Hepatocyte (in vitro differentiated cells): Measurements from ENCODE around the gene XDH. TPM values are rescaled to one million over a fixed set of nuclear protein-coding genes. Genes with fewer than 3 reads are reported as not detected.

Experiments used
- DNase-seq: peaks from one replicate; pipeline ENCODE4 v3.0.0-alpha.2; 2016; ENCODE audit warnings: low spot score
- H2AFZ ChIP-seq: fragments of 200-600 bp; sonication (generic); 2 replicates; pipeline ENCODE4 v1.6.0; 2016; ENCODE audit warnings: antibody characterized with exemption, mild to moderate bottlenecking
- H3K27ac ChIP-seq: fragments of 200-600 bp; sonication (generic); 2 replicates; pipeline ENCODE4 v1.5.1; 2016; ENCODE audit warnings: mild to moderate bottlenecking
- H3K27me3 ChIP-seq: fragments of 200-600 bp; sonication (generic); 2 replicates; pipeline ENCODE4 v1.6.1; 2016
- H3K36me3 ChIP-seq: fragments of 200-600 bp; sonication (generic); replicated peaks from 2 replicates; pipeline ENCODE4 v1.5.1; 2016; ENCODE audit warnings: low read depth; ENCODE audit not compliant: insufficient read depth
- H3K4me1 ChIP-seq: fragments of 200-600 bp; sonication (generic); 2 replicates; pipeline ENCODE4 v1.5.1; 2016; ENCODE audit warnings: mild to moderate bottlenecking, moderate library complexity; ENCODE audit not compliant: insufficient read depth
- H3K4me2 ChIP-seq: fragments of 200-600 bp; sonication (generic); 2 replicates; pipeline ENCODE4 v1.6.0; 2016
- H3K4me3 ChIP-seq: fragments of 200-600 bp; sonication (generic); 2 replicates; pipeline ENCODE4 v1.5.1; 2016; ENCODE audit warnings: mild to moderate bottlenecking
- H3K79me2 ChIP-seq: fragments of 200-600 bp; sonication (generic); 2 replicates; pipeline ENCODE4 v1.6.0; 2017; ENCODE audit warnings: mild to moderate bottlenecking
- H3K9me2 ChIP-seq: fragments of 200-600 bp; sonication (generic); replicated peaks from 2 replicates; pipeline ENCODE4 v1.6.0; 2017; ENCODE audit warnings: mild to moderate bottlenecking; ENCODE audit not compliant: insufficient read depth
- H3K9me3 ChIP-seq: fragments of 200-600 bp; sonication (generic); 2 replicates; pipeline ENCODE4 v1.5.1; 2016; ENCODE audit warnings: low read depth, mild to moderate bottlenecking
- H4K20me1 ChIP-seq: fragments of 200-600 bp; sonication (generic); 2 replicates; pipeline ENCODE4 v1.6.0; 2016; ENCODE audit warnings: mild to moderate bottlenecking; ENCODE audit not compliant: insufficient read depth, poor library complexity, severe bottlenecking
- CTCF ChIP-seq: fragments of 200-600 bp; sonication (generic); IDR thresholded peaks from 2 replicates; pipeline ENCODE4 v1.5.1; 2016; ENCODE audit warnings: antibody characterized with exemption, mild to moderate bottlenecking; ENCODE audit not compliant: poor library complexity
- EZH2 ChIP-seq: fragments of 200-600 bp; sonication (generic); IDR thresholded peaks from 2 replicates; pipeline ENCODE4 v1.6.1; 2016; ENCODE audit warnings: antibody characterized with exemption, mild to moderate bottlenecking, borderline replicate concordance
- EZH2phosphoT487 ChIP-seq: fragments of 200-600 bp; sonication (generic); IDR thresholded peaks from one replicate; pipeline ENCODE4 v1.6.1; 2018; ENCODE audit warnings: antibody characterized with exemption, mild to moderate bottlenecking, low read depth, moderate library complexity; ENCODE audit not compliant: unreplicated experiment, severe bottlenecking
- WGBS: methylation state at CpG from one replicate; pipeline ENCODE4 v1.1.6; 2016; ENCODE audit warnings: low lambda C conversion rate; ENCODE audit errors: missing lambda C conversion rate; 5-methylcytosine and 5-hydroxymethylcytosine counted together
- polyA plus RNA-seq: library from polyadenylated mRNA; unstranded; fragments of >200 nt; fragmentation: Nextera tagmentation; extraction: Ambion mirVana; gene quantifications from 2 replicates; pipeline ENCODE4 v1.2.1, GENCODE V29; 2016
- total RNA-seq: library from RNA; depleted of rRNA; stranded (reverse); fragments of >200 nt; gene quantifications from 2 replicates; pipeline ENCODE4 v1.2.3, GENCODE V29; 2014

Gene XDH
- total and polyA plus RNA-seq, 2 experiments from 2014 or later: 1.6 to 6.7 TPM

GRCh38 chr2:31383471-31384153 lies 30.9 kb downstream of the XDH start:
- Histone ChIP-seq H3K9me3 (no peaks in the 10 kb centered on the region), H3K79me2 (no peaks in the 10 kb centered on the region), H3K27me3 (no peaks in the 10 kb centered on the region), H3K9me2 (no peaks in the 10 kb centered on the region), H3K27ac (no peak overlapping the region), H3K4me3 (no peak overlapping the region), H4K20me1 (no peaks in the 10 kb centered on the region), H2AFZ (no peak overlapping the region), H3K36me3 (no peaks in the 10 kb centered on the region), H3K4me2 (no peak overlapping the region), H3K4me1 (no peaks in the 10 kb centered on the region)
- WGBS: 100% methylated on average over 6 of the region's 6 CpGs
- no peak for TF ChIP-seq EZH2phosphoT487
- no peak for TF ChIP-seq EZH2
- no peak for TF ChIP-seq CTCF
- no peak for DNase-seq

GRCh38 chr2:31382452-31383120 lies 32.0 kb downstream of the XDH start:
- no peaks in the 10 kb centered on the region for H3K9me2 ChIP-seq
- 83% methylated on average over 8 of the region's 8 CpGs for WGBS
- H4K20me1 ChIP-seq: no peaks in the 10 kb centered on the region
- H3K4me2 ChIP-seq: no peak overlapping the region
- H2AFZ ChIP-seq: no peak overlapping the region
- H3K9me3 ChIP-seq: no peaks in the 10 kb centered on the region
- DNase-seq: no peak
- peaks cover 4% of the 10 kb centered on the region for H3K4me1 ChIP-seq
- H3K27me3 ChIP-seq: no peaks in the 10 kb centered on the region
- H3K27ac ChIP-seq: no peak overlapping the region
- no peak overlapping the region for H3K4me3 ChIP-seq
- TF ChIP-seq EZH2phosphoT487: no peak
- TF ChIP-seq EZH2: no peak
- no peak for TF ChIP-seq CTCF
- no peaks in the 10 kb centered on the region for H3K36me3 ChIP-seq
- no peaks in the 10 kb centered on the region for H3K79me2 ChIP-seq

GRCh38 chr2:31381601-31382000 lies 32.9 kb downstream of the XDH start:
- no peak overlapping the region for H2AFZ ChIP-seq
- WGBS: 91% methylated on average over 6 of the region's 6 CpGs
- no peaks in the 10 kb centered on the region for H3K9me3 ChIP-seq
- no peaks in the 10 kb centered on the region for H3K79me2 ChIP-seq
- H3K36me3 ChIP-seq: no peaks in the 10 kb centered on the region
- H3K27ac ChIP-seq: no peak overlapping the region
- H3K4me2 ChIP-seq: no peak overlapping the region
- H3K4me1 ChIP-seq: peaks cover 4% of the 10 kb centered on the region
- H3K27me3 ChIP-seq: no peaks in the 10 kb centered on the region
- TF ChIP-seq EZH2: no peak
- TF ChIP-seq CTCF: no peak
- DNase-seq: no peak
- no peaks in the 10 kb centered on the region for H4K20me1 ChIP-seq
- no peaks in the 10 kb centered on the region for H3K9me2 ChIP-seq
- no peak overlapping the region for H3K4me3 ChIP-seq
